ENCODE measurements around the gene ZNF593.

Gene ZNF593

GRCh38 chr1:26180010-26180506 lies 10.3 kb downstream of the ZNF593 start:
- no peak for TF ChIP-seq CTCF (IDR thresholded peaks at IDR 0.05; ENCODE audit: control insufficient read depth, insufficient read depth, low read depth, low read length, missing control alignments)
- no peak for DNase-seq (ENCODE audit: low read depth)
- H3K4me3 ChIP-seq (ENCODE audit: control insufficient read depth, low read depth, low read length) = no peak overlapping the region

GRCh38 chr1:26181586-26182382 lies 12.1 kb downstream of the ZNF593 start:
- H3K4me3 ChIP-seq (ENCODE audit: control insufficient read depth, low read depth, low read length) = no peak overlapping the region
- DNase-seq (ENCODE audit: low read depth) = no peak
- TF ChIP-seq CTCF (IDR thresholded peaks at IDR 0.05; ENCODE audit: control insufficient read depth, insufficient read depth, low read depth, low read length, missing control alignments) = no peak

- TF ChIP-seq CTCF (IDR thresholded peaks at IDR 0.05; ENCODE audit: control insufficient read depth, insufficient read depth, low read depth, low read length, missing control alignments) = no peak
- no peak overlapping the region for H3K4me3 ChIP-seq (ENCODE audit: control insufficient read depth, low read depth, low read length)
These were observed 12.6 kb downstream of the ZNF593 start for GRCh38 chr1:26182383-26182696.

GRCh38 chr1:26184086-26184485 lies 14.4 kb downstream of the ZNF593 start:
- H3K4me3 ChIP-seq (ENCODE audit: control insufficient read depth, low read depth, low read length) = no peak overlapping the region
- DNase-seq (ENCODE audit: low read depth) = no peak
- TF ChIP-seq CTCF (IDR thresholded peaks at IDR 0.05; ENCODE audit: control insufficient read depth, insufficient read depth, low read depth, low read length, missing control alignments) = no peak

More at GRCh38 chr1:26182383-26182696, 12.6 kb downstream of the ZNF593 start:
- no peak for DNase-seq (ENCODE audit: low read depth)

GRCh38 chr1:26184883-26185282 lies 15.2 kb downstream of the ZNF593 start:
- no peak for TF ChIP-seq CTCF (IDR thresholded peaks at IDR 0.05; ENCODE audit: control insufficient read depth, insufficient read depth, low read depth, low read length, missing control alignments)

GRCh38 chr1:26187882-26188281 lies 18.2 kb downstream of the ZNF593 start:
- DNase-seq (ENCODE audit: low read depth) = no peak
- no peak for TF ChIP-seq CTCF (IDR thresholded peaks at IDR 0.05; ENCODE audit: control insufficient read depth, insufficient read depth, low read depth, low read length, missing control alignments)
- H3K4me3 ChIP-seq (ENCODE audit: control insufficient read depth, low read depth, low read length) = no peak overlapping the region

More at GRCh38 chr1:26184883-26185282, 15.2 kb downstream of the ZNF593 start:
- no peak for DNase-seq (ENCODE audit: low read depth)
- no peak overlapping the region for H3K4me3 ChIP-seq (ENCODE audit: control insufficient read depth, low read depth, low read length)
